NCI-H1048 (cell line): ENCODE data around the gene ZNF638.

ENCODE experiments used
- DNase-seq: peaks from one replicate; lab custom pipeline; 2025; lab: John Stamatoyannopoulos, UW

ZNF638 gene

DNA sequence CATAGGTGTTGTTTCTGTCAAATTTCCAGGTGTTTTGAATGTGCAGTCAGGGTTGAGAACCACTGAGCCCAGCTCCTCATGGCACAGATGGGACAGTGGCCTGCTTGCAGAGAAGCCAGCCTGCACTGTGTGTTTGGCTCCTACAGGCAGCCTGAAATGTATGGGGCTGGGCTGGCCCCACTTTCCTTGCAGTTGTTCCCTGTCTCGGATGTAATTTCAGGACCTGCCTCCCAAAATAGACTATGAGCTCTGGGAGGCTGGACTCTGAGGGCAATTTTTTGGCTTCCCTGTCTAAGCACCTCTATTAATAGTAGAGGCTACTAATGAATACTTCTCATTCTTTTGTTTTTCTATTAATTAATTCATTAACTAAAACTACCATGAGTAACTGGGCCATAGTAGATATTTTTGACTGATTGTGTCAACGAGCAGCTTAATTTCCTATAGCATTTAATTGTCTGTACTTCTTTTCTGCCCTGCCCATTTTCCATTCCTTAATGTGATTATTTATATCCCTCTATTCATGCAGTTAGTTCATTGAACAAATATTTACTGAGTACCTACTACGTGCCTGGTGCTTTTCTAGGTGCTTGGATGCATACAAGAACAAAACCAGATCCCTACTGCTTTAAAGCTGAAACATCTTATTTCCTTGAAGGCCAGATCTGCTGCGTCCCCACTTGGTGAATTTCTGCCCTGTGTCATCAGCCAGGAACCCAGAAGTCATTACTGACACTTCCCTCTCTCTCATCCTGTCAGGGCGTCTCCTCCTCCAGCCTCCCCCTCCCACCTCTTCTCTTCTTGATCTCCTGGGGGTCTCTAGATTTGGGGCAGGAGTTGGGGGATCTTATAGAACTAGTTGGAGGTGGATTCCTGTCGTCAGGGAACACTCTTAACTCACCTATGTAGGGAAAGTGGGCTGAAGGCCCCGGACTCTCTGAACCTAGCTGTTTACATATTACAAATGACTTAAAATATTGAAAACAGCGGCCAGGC, 138.1 kb downstream of the ZNF638 start:
- DNase-seq: no peak

DNA sequence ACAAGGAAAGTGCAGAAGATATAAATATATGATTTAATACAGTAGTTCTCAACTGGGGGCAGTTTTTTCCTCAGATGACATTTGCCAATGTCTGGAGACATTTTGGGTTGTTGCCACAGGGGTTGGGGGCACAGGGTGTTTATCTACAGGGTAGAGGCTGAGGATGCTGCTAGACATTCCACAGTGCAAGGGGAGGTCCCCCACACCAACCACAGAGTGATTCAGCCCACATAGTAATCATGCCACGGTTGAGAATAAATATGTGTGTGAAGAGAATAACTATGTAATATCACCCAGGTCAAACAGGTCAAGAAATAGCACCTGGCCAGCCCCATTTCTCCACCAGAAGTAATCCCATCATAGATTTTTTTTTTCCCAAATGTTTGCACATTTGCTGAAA, 139.7 kb downstream of the ZNF638 start:
- no peak for DNase-seq

DNA sequence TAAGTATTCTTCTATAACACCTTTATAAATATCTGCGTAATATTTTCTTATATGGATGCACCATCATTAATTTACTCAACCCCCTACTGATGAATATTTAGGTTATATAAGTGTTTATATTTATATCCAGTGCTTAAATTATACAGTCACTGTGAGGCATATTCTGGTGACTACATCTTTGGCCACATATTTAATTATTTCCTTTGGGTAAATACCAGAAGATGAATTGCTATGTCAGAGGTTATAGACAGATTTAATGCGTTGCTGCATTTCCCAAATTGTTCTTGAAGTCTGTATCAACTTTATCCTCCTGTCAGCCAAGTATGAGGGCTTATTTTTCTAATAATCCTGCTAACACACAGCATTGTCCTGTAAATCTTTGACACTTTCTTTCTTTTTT, 140.4 kb downstream of the ZNF638 start:
- no peak for DNase-seq

DNA sequence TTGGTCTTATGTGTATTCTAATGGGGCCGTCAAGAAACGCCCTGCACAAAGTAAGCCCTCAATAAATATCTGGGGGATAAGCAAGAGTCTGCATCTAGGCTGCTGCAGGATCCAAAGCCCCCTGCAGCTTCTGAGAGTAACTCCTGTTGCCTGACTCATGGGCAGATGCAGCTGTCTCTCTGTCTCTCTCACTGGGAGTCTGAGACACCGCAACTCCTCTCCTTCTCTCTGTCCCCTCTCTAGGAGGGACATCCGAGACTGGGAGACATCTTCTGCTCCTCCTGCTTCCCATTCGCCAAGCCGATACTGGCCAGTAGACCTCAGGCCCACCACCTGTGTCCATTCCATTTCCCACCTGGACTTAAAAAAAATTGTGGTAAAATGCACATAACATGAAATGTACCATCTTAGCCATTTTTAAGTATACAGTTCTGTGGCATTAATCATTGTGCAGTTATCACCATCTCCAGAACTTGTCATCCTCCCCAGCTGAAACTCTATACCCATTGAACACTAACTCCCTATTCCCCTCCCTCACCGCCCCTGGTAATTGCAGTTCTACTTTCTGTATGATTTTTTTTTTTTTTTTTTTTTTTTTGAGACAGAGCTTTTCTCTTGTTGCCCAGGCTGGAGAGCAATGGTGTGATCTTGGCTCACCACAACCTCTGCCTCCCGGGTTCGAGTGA, 141.9 kb downstream of the ZNF638 start:
- no peak for DNase-seq

DNA sequence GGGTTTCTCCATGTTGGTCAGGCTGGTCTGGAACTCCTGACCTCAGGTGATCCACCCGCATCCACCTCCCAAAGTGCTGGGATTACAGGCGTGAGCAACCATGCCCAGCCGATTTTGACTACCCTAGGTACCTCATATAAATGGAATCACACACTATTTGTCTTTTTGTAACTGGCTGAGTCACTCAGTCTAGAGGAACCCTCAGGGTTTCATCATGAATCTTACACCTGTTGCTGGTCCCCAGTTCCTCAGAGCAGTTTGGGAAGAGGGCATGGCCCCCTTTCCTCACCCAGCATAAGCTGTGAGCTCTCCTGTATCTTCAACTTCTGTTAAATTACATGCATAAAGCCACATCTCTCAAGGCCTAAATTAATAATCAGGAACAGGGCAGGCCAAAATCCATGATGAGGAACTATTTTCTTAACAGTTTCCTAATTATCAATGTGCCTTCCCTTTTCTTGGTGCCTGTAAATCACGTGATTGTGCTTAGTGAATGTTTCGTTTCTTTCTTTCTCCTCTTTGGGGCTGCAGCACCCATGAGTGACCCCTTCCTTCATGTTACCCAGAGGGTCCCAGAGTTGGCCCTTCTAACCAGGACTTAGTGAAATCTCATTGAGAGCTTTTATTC, 142.6 kb downstream of the ZNF638 start:
- no peak for DNase-seq

DNA sequence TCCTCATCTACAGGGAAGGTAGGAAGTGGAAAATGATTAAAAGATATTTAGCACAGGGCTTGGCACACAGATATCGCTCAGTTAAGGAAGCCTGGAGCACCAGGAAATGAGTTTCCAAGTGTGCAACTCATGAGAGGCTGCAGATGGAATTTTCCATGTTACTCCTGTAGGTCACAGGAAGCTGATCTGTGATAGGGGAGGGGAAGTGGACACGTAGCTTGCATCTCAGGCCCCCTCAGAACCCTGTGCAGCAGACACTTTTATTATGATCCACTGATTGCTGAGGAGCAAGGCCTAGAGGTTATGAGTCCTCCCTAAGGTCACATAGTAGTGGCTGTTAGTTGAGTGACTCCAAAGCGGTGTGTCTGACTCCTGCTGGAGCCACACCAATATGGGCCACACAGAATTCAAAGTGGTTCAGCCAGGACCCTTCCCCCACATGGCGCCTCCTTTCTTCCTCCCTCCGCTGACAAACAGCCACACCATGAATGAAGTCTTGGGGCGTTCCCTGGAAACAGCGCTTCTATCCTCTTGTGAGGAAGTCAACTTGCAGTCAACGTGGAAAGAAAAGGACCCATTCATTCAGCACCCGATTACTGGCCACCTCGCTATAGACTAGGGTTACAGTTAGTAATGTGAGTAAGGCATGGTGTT, 143.3 kb downstream of the ZNF638 start:
- DNase-seq: no peak

DNA sequence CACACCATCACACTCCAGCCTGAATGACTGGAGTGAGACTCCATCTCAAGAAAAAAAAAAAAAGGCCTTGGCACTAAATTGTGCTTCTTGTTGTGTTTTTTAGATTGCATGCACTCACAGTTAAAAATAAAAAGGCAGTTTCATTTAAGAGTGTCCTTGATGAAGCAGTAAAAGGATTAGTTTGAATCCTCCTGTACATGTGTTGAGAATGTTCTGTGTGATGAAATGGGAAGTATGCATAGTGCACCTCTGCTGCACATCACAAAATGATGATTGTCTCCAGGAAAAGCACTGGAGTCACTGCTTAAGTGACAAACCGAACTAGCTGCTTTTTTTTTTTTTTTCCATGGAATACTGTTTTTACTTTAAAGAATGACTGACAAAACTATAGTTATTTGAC, 144.9 kb downstream of the ZNF638 start:
- no peak for DNase-seq

DNA sequence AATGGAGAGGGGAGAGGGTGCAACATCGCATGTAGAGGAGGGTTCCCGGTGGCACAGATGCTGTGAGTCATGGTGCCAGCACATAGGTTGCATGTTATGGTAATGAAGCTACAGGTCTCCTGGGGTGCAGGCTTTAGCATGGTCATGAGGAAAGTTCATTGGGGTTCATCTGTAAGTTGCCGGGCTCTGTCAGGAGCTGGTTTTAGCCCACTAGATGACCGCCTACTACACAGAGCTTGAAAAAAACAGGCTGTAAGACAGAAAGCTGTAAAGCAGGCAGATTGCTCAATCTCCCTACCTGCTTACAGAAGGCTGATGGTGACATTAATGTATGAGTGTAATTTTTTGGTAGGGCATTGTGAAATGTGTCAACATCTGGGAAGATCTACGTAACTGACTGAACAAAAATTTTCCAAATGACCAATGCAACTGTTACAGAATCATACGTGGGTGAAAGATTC, 145.7 kb downstream of the ZNF638 start:
- DNase-seq: no peak

DNA sequence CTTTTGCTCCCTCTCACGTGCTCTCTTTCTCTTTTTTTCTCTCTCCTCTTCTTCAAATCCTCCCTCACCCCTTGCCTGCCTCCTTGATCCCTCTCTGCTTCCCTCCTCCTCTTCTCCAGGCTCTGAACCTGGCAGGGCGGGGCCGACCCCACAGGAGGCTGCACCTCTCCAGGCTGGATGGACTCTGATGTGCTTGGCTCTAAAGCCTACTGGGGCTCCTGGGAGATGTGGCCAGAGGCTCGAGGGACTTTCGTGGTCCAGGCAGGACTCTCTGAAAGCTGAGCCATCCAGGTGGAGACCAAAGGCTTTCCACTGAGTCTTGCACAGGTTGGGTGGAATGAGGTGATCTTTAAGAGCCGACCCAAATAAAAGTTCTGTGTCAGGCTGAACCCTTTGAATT, 147.2 kb downstream of the ZNF638 start:
- no peak for DNase-seq

DNA sequence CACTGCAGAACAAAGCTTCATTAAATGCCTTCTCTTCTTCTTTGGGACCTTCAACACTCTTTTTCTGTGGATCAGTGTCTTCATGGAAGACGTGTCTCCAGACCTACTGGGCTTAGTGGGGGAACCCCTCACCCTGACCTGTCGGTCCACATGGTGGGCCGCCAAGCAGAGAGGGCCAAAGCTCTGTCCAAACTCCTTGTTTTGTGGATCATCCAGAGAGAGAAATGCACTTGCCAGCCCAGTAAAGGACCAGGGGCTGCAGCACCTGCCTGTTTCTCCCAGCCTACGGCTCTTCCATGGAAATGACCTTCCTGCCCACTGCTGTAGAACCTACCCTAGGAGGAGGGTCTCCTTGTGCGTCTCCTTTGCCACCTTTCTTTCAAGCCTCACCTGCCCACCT, 147.7 kb downstream of the ZNF638 start:
- DNase-seq: no peak

DNA sequence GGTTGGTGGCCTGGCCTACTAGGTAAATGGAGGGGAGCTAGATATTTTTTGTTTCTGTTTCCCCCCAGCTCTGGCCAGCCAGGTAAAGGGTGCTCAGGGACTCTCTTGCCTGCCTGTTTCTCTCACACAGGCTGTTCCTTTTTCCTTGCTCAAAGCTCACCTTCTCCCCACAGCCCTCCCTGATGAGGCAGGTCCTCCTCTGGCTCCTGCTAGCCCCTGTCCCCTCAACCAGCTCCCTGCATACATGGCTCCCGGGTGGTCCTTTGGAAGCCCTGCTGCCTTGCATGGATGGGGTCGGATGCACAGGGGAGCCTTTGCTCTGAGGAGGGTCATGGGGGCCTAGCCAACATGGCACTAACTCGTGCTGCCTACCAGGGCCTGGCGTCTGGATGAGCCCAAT, 149.5 kb downstream of the ZNF638 start:
- no peak for DNase-seq

DNA sequence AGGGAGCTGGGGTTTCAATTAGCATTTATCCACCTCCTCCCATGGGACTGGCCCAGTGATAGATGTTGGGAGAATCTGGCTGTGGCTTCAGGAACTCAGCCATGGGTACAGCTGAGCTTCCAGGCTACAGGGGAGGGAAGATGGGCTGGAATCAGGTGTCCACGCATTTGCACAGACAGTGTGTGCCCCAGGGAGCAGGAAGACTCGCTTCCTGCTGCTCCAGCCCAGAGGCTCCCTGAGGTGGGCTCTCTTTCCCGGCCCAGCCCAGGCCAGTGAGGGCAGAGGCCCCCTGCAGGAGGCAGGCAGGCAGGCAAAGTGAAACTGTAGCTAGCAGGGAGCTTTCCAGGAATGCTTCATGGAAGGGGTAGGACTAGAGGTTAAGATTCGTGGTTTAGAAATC, 150.5 kb downstream of the ZNF638 start:
- DNase-seq: no peak

DNA sequence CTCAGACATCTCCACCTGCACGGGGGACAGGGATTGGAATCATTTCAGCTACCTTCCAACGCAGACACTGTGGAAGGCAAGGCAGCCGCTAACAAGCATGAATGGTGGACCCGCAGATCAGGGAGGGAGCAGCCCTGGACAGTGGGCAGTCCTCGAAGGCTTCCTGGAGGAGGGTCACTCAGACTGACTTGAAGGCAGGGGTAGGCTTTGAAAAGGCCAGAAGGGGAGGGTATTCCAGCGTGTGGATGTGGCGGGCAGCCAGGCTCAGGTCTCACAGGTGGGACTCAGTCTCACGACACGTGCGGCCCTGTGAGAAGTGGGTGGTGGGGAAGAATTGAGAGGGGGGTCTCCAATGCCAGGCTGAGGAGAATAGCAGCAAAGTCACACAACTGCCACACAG, 151.7 kb downstream of the ZNF638 start:
- DNase-seq: no peak

DNA sequence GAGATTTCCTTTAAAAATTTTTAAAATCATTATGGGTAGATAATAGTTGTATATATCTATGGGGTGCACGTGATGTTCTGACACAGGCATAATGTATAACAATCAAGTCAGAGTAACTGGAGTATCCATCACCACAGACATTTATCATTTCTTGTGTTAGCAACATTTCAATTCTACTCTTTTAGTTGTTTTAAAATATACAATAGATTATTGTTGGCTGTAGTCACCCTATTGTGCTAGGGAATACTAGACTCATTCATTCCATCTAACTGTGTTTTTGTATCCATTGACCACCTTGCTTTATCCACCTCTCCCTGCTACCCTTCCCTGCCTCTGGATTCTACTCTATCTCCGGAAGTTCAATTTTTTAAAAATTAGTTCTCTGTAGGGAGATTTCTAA, 152.8 kb downstream of the ZNF638 start:
- no peak for DNase-seq
